WTC11 (cell line): ENCODE data around the gene B3GALT5.

Source experiments
- ELF4 ChIP-seq: sonication (generic); formaldehyde crosslinking; IDR thresholded peaks from 2 replicates; pipeline ENCODE4 v1.8.1; 2022; ENCODE audit warnings: low read depth, mild to moderate bottlenecking, moderate library complexity, missing genetic modification reagents
- KAT7 ChIP-seq: sonication (generic); formaldehyde crosslinking; IDR thresholded peaks from 2 replicates; pipeline ENCODE4 v1.8.1; 2023; ENCODE audit warnings: missing genetic modification reagents, mild to moderate bottlenecking, borderline replicate concordance
- TCF7 ChIP-seq: sonication (generic); formaldehyde crosslinking; IDR thresholded peaks from 2 replicates; pipeline ENCODE4 v1.8.0; 2022; ENCODE audit warnings: mild to moderate bottlenecking, low read depth, missing genetic modification reagents, moderate library complexity
- TF ChIP-seq, protein P1 (sequence below): fragments of 200-600 bp; IDR thresholded peaks from 2 replicates; pipeline ENCODE4 v1.8.0; 2022; ENCODE audit warnings: antibody characterized with exemption

DNA sequence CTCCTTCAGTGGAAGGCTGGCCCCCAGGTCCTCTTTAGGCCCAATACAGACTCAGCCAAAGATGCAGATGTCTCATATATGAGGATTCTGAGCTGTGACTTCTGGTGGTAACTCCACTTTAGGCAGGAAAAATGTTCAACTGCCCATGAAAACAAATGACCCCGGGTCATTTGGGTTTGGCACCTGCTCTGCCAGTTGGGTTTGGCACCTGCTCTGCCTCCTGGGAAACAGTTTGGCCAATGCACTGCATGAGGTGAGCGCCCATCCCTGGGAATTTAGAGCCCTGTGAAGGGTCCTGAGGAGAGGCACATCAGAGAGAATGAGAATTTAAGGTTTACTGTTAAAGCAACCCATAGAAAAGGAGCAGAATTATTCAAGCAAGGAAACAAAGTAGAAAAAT is 45.3 kb downstream of the B3GALT5 start:
- TF ChIP-seq ELF4 (CRISPR knock-in tag) = no peak
- TF ChIP-seq TCF7 = no peak
- no peak for TF ChIP-seq KAT7
- TF ChIP-seq, protein P1, sequence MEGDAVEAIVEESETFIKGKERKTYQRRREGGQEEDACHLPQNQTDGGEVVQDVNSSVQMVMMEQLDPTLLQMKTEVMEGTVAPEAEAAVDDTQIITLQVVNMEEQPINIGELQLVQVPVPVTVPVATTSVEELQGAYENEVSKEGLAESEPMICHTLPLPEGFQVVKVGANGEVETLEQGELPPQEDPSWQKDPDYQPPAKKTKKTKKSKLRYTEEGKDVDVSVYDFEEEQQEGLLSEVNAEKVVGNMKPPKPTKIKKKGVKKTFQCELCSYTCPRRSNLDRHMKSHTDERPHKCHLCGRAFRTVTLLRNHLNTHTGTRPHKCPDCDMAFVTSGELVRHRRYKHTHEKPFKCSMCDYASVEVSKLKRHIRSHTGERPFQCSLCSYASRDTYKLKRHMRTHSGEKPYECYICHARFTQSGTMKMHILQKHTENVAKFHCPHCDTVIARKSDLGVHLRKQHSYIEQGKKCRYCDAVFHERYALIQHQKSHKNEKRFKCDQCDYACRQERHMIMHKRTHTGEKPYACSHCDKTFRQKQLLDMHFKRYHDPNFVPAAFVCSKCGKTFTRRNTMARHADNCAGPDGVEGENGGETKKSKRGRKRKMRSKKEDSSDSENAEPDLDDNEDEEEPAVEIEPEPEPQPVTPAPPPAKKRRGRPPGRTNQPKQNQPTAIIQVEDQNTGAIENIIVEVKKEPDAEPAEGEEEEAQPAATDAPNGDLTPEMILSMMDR = no peak
